ENCODE results near the gene PTGFR. TPM values are rescaled to one million over a fixed set of nuclear protein-coding genes. Genes with fewer than 3 reads are reported as not detected.

Gene PTGFR
- total RNA-seq, 3 donors from 2014 or later (not counting 1 experiment from before 2014, with no cell fraction given), result not detected

DNA sequence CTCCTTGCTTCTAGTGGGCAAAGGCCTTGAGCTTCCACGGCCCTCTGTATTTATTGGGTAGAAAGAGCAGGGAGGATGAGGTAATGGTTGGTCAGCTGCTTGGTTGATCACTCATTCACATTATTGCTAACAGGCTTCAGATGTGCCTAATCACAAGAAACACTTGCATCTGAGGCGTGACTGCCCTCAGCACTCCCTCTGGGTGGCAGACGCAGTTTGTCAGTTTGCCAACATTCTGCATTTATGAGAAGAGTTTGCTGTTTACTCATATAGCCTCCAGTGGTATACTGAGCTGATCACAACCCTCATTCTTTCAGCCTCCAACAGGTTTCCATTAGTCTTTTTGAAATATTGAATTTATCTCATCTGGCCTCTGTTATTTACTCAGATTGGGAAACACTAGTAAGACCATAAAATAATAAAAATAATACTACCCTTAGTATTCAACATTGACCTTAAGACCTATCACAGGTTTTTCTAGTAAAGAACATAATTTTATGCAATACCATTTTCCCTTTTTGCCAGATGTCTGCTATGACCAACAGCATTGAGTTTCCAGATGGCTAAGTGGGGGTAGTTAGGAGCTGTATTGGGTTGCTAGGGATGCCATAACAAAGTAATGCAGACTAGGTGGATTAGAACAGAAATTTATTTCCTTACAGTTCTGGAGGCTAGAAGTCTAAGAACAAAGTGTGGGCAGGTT is 53.3 kb downstream of the PTGFR start:
- Histone ChIP-seq H3K9me3 (ENCODE audit: control insufficient read depth, insufficient read depth, low read length) (no peaks in the 10 kb centered on the region), H3K4me1 (ENCODE audit: control insufficient read depth, insufficient read depth, low read length) (no peaks in the 10 kb centered on the region), H3K27ac (ENCODE audit: low read length) (no peak overlapping the region), H3K4me3 (ENCODE audit: low read length) (no peak overlapping the region), H3K36me3 (ENCODE audit: control insufficient read depth, insufficient read depth, low read length) (no peaks in the 10 kb centered on the region), H3K27me3 (ENCODE audit: control insufficient read depth, insufficient read depth, low read length) (no peaks in the 10 kb centered on the region)
- H3K4me3 Mint-ChIP-seq, result no peak overlapping the region
- DNase-seq, result no peak
- WGBS (ENCODE audit: insufficient coverage), result 73% methylated on average over 3 of the region's 3 CpGs
- no peaks in the 10 kb centered on the region for H3K36me3 Mint-ChIP-seq
- no peaks in the 10 kb centered on the region for H3K27me3 Mint-ChIP-seq (ENCODE audit: low read depth in 2 of 2)
- H3K4me1 Mint-ChIP-seq, result no peaks in the 10 kb centered on the region
- no peak for TF ChIP-seq CTCF (IDR thresholded peaks at IDR 0.05)
- no peak for ATAC-seq
- peaks cover 11 to 15% of the 10 kb centered on the region in 2 donors for H3K9me3 Mint-ChIP-seq
- intact Hi-C loops (cut with micrococcal nuclease), result no loop called here
- no peak overlapping the region for H3K27ac Mint-ChIP-seq

GRCh38 chr1:78547081-78547480 is 56.3 kb downstream of the PTGFR start:
- no peaks in the 10 kb centered on the region for H3K36me3 ChIP-seq (ENCODE audit: control insufficient read depth, insufficient read depth, low read length)
- peaks cover 3% of the 10 kb centered on the region for H3K9me3 ChIP-seq (ENCODE audit: control insufficient read depth, insufficient read depth, low read length)
- Mint-ChIP-seq H3K27ac (no peak overlapping the region), H3K9me3 (peaks cover 9 to 23% of the 10 kb centered on the region in 2 donors), H3K4me1 (no peaks in the 10 kb centered on the region), H3K27me3 (ENCODE audit: low read depth in 2 of 2) (no peaks in the 10 kb centered on the region), H3K4me3 (no peak overlapping the region), H3K36me3 (no peaks in the 10 kb centered on the region)
- no peak overlapping the region for H3K4me3 ChIP-seq (ENCODE audit: low read length)
- H3K27me3 ChIP-seq (ENCODE audit: control insufficient read depth, insufficient read depth, low read length), result no peaks in the 10 kb centered on the region
- WGBS (ENCODE audit: insufficient coverage), result 20% methylated on average over 1 of the region's 1 CpG
- no peak overlapping the region for H3K27ac ChIP-seq (ENCODE audit: low read length)
- intact Hi-C loops (cut with micrococcal nuclease), result no loop called here
- ATAC-seq, result no peak
- H3K4me1 ChIP-seq (ENCODE audit: control insufficient read depth, insufficient read depth, low read length), result no peaks in the 10 kb centered on the region
- no peak for TF ChIP-seq CTCF (IDR thresholded peaks at IDR 0.05)
- no peak for DNase-seq

GRCh38 chr1:78549331-78549730 is 58.6 kb downstream of the PTGFR start:
- Mint-ChIP-seq H3K9me3 (peaks cover 2 to 19% of the 10 kb centered on the region in 2 donors), H3K4me1 (no peaks in the 10 kb centered on the region), H3K4me3 (no peak overlapping the region), H3K27me3 (ENCODE audit: low read depth in 2 of 2) (no peaks in the 10 kb centered on the region), H3K27ac (no peak overlapping the region), H3K36me3 (peaks cover 4% of the 10 kb centered on the region)
- no peak for DNase-seq
- Histone ChIP-seq H3K36me3 (ENCODE audit: control insufficient read depth, insufficient read depth, low read length) (no peaks in the 10 kb centered on the region), H3K27me3 (ENCODE audit: control insufficient read depth, insufficient read depth, low read length) (no peaks in the 10 kb centered on the region), H3K4me3 (ENCODE audit: low read length) (no peak overlapping the region), H3K27ac (ENCODE audit: low read length) (no peak overlapping the region), H3K4me1 (ENCODE audit: control insufficient read depth, insufficient read depth, low read length) (no peaks in the 10 kb centered on the region), H3K9me3 (ENCODE audit: control insufficient read depth, insufficient read depth, low read length) (peaks cover 20% of the 10 kb centered on the region)
- intact Hi-C loops (cut with micrococcal nuclease), result no loop called here
- TF ChIP-seq CTCF (IDR thresholded peaks at IDR 0.05), result no peak
- 75% methylated on average over 2 of the region's 3 CpGs for WGBS (ENCODE audit: insufficient coverage)
- ATAC-seq, result no peak

- H3K27ac ChIP-seq (ENCODE audit: low read length), result no peak overlapping the region
- Mint-ChIP-seq H3K27ac (no peak overlapping the region), H3K4me3 (no peak overlapping the region), H3K9me3 (peaks cover 2 to 24% of the 10 kb centered on the region in 2 donors), H3K36me3 (peaks cover 8% of the 10 kb centered on the region), H3K27me3 (ENCODE audit: low read depth in 2 of 2) (no peaks in the 10 kb centered on the region), H3K4me1 (no peaks in the 10 kb centered on the region)
- no peaks in the 10 kb centered on the region for H3K36me3 ChIP-seq (ENCODE audit: control insufficient read depth, insufficient read depth, low read length)
- WGBS (ENCODE audit: insufficient coverage), result 64% methylated on average over 2 of the region's 3 CpGs
- H3K27me3 ChIP-seq (ENCODE audit: control insufficient read depth, insufficient read depth, low read length), result no peaks in the 10 kb centered on the region
- no peak for TF ChIP-seq CTCF (IDR thresholded peaks at IDR 0.05)
- H3K4me1 ChIP-seq (ENCODE audit: control insufficient read depth, insufficient read depth, low read length), result no peaks in the 10 kb centered on the region
- DNase-seq (no peak), ATAC-seq (no peak)
- no peak overlapping the region for H3K4me3 ChIP-seq (ENCODE audit: low read length)
- intact Hi-C loops (cut with micrococcal nuclease), result no loop called here
- peaks cover 20% of the 10 kb centered on the region for H3K9me3 ChIP-seq (ENCODE audit: control insufficient read depth, insufficient read depth, low read length)
Observed at GRCh38 chr1:78549891-78550290, 59.1 kb downstream of the PTGFR start.

Data from natural killer cell (primary cell).